IgD-negative memory B cell (primary cell): ENCODE results near the gene RAB7A. TPM values are rescaled to one million over a fixed set of nuclear protein-coding genes. Genes with fewer than 3 reads are reported as not detected.

Experiments
- H3K27ac Mint-ChIP-seq, 3 donors: one replicate each; pipeline ENCODE4 v1.8.0; 2020 to 2022; ENCODE audit warnings: mild to moderate bottlenecking in 3 of 3, mixed read lengths in 3 of 3, moderate library complexity in 1 of 3
- H3K27me3 Mint-ChIP-seq: one replicate; pipeline ENCODE4 v1.8.0; 2021; ENCODE audit warnings: mixed read lengths
- H3K36me3 Mint-ChIP-seq: one replicate; pipeline ENCODE4 v1.8.0; 2020; ENCODE audit warnings: mild to moderate bottlenecking, mixed read lengths
- H3K4me1 Mint-ChIP-seq, 3 donors: one replicate each; pipeline ENCODE4 v1.8.0; 2020 to 2022; ENCODE audit warnings: mixed read lengths in 3 of 3, mild to moderate bottlenecking in 1 of 3
- H3K4me3 Mint-ChIP-seq, 4 donors: one replicate each; pipeline ENCODE4 v1.8.0; 2020 to 2022; ENCODE audit warnings: mild to moderate bottlenecking in 4 of 4, mixed read lengths in 4 of 4, moderate library complexity in 3 of 4
- H3K9me3 Mint-ChIP-seq, 3 donors: one replicate each; pipeline ENCODE4 v1.8.0; 2020 to 2021; ENCODE audit warnings: mixed read lengths in 3 of 3, mild to moderate bottlenecking in 1 of 3
- polyA plus RNA-seq: library from polyadenylated mRNA; unstranded; fragments of 300-500 nt; fragmentation: Illumina TruSeq; gene quantifications from one replicate; pipeline ENCODE4 v1.2.3, GENCODE V29; 2021

RAB7A gene
- polyA plus RNA-seq, 1 donor from 2014 or later, result 162 TPM

DNA sequence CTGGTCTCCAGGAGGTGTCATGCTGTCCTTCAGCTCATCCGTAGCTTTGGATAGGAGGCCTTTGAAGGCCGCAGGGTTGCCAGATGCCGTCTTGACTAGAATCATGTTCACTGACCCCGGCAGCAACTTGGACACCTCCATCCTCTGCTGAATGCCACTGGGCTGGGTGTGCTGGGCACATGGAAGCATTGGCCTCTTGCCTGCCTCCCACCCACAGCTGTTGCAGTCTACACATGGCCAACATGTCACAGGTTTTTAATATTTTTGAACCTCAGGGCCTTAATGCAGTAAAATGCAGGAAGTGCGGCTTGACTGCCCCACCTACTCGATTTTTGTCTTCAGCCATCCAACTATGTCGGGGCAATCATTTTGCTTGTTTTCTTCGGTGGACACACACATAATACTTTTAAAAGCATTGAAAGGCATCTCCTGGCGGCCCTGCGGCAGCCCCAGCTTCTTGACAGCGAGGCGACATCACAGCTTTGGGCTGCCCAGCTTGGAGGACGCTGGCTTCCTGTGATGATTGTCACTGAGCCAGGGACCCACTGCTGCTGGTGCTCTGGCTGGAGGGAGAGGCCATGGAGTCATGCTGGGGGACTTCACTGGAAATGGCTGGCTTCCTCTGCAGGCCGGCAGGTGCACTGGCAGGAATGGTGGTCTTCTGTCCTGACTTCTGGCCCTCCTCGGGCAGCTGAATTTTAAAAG, 121.8 kb downstream of the RAB7A start:
- Mint-ChIP-seq H3K27ac (no peak overlapping the region), H3K4me3 (peak overlapping the region in 2 of 4 donors; percentile 20 to 30), H3K36me3 (no peaks in the 10 kb centered on the region), H3K4me1 (peaks cover 4 to 10% (median 7%) of the 10 kb centered on the region in 3 donors), H3K9me3 (no peaks in the 10 kb centered on the region), H3K27me3 (no peaks in the 10 kb centered on the region)

DNA sequence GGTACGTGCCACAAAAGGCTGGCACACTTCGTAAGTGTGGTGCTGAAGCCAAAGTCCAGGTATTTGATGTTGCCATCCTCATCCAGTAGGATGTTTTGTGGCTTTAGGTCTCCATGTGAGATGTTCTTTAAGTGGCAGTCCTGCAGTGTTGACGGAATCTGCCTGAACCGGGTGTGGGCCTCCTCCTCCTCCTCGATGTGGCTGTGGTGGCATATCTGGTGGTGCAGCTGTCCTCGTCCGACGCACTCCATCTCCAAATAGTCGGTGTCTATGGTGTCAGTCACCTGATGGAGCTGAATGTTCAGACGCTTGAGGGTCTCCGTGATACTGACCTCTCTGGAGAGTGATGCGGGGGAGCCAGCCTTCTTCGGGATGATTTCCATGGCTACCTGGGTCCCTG, 123.0 kb downstream of the RAB7A start:
- peaks cover 4 to 10% (median 7%) of the 10 kb centered on the region in 3 donors for H3K4me1 Mint-ChIP-seq
- no peaks in the 10 kb centered on the region for H3K27me3 Mint-ChIP-seq
- H3K4me3 Mint-ChIP-seq, result no peak overlapping the region
- no peak overlapping the region for H3K27ac Mint-ChIP-seq
- H3K9me3 Mint-ChIP-seq, result peaks cover 0 to 3% (median 0%) of the 10 kb centered on the region in 3 donors
- H3K36me3 Mint-ChIP-seq, result no peaks in the 10 kb centered on the region

DNA sequence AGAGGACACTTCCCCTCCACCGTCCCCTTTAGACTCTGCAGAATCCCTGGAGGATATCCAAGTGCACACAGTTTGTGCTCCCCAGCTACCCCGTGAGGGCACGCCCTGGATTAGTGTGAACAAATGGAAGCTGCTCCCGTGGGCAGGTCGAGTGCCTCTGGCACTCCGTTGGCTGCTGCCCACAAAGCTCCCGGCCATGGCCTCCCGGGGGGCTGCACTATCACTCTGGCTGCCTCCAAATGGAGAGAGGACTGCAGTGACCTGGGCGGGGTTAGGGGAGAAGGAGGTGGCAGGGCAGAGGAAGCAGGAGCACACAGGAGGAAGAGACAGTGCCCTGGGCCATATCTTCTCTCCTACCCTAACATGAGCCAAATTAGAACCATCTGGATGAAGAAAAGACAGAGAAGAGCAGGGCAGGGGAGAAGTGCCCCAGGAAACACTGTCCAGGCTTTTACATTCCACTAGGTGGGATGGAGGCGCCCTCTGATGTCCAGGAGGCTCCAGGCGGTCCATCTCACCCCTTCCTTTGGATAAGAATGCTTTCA, 124.0 kb downstream of the RAB7A start:
- Mint-ChIP-seq H3K27ac (no peak overlapping the region), H3K36me3 (peaks cover 1% of the 10 kb centered on the region), H3K4me3 (no peak overlapping the region), H3K27me3 (no peaks in the 10 kb centered on the region), H3K9me3 (peaks cover 3 to 12% (median 7%) of the 10 kb centered on the region in 3 donors), H3K4me1 (peaks cover 4 to 8% (median 7%) of the 10 kb centered on the region in 3 donors)

GRCh38 chr3:128850544-128850943, 124.6 kb downstream of the RAB7A start:
- no peaks in the 10 kb centered on the region for H3K27me3 Mint-ChIP-seq
- no peak overlapping the region for H3K27ac Mint-ChIP-seq
- H3K36me3 Mint-ChIP-seq, result peaks cover 2% of the 10 kb centered on the region
- H3K9me3 Mint-ChIP-seq, result peaks cover 3 to 18% (median 10%) of the 10 kb centered on the region in 3 donors
- no peak overlapping the region for H3K4me3 Mint-ChIP-seq
- H3K4me1 Mint-ChIP-seq, result peaks cover 0 to 4% (median 3%) of the 10 kb centered on the region in 3 donors

GRCh38 chr3:128851601-128852000, 125.6 kb downstream of the RAB7A start:
- Mint-ChIP-seq H3K27me3 (no peaks in the 10 kb centered on the region), H3K27ac (no peak overlapping the region), H3K4me3 (no peak overlapping the region), H3K36me3 (peaks cover 4% of the 10 kb centered on the region), H3K9me3 (peaks cover 3 to 20% (median 10%) of the 10 kb centered on the region in 3 donors), H3K4me1 (no peaks in the 10 kb centered on the region)

GRCh38 chr3:128853826-128854225, 127.8 kb downstream of the RAB7A start:
- no peaks in the 10 kb centered on the region for H3K4me1 Mint-ChIP-seq
- no peak overlapping the region for H3K27ac Mint-ChIP-seq
- peaks cover 4% of the 10 kb centered on the region for H3K36me3 Mint-ChIP-seq
- H3K4me3 Mint-ChIP-seq, result no peak overlapping the region
- H3K9me3 Mint-ChIP-seq, result peaks cover 3 to 23% (median 14%) of the 10 kb centered on the region in 3 donors
- H3K27me3 Mint-ChIP-seq, result no peaks in the 10 kb centered on the region

DNA sequence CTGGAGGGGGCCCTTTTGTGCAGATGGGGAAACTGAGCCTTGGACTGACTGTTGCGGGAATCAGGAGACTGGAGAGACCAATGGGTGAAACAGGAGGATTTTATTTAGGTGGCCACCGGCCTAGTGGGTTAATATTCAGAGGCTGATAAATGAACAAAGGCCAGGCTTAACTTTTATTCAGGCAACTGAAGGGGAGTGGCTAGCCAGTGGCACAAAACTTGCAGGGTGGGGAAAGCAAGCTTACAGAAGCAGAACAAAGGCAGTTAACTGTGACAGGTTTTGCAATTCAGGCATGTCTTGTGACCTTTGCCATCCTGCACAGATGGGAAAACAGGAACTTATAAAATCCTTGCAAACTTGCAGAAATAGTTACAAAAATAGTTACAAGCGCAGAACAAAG, 128.5 kb downstream of the RAB7A start:
- H3K9me3 Mint-ChIP-seq, result peaks cover 3 to 28% (median 20%) of the 10 kb centered on the region in 3 donors
- no peaks in the 10 kb centered on the region for H3K27me3 Mint-ChIP-seq
- no peak overlapping the region for H3K27ac Mint-ChIP-seq
- H3K4me1 Mint-ChIP-seq, result no peaks in the 10 kb centered on the region
- peaks cover 4% of the 10 kb centered on the region for H3K36me3 Mint-ChIP-seq
- H3K4me3 Mint-ChIP-seq, result no peak overlapping the region

GRCh38 chr3:128855569-128855968, 129.6 kb downstream of the RAB7A start:
- no peaks in the 10 kb centered on the region for H3K4me1 Mint-ChIP-seq
- no peak overlapping the region for H3K4me3 Mint-ChIP-seq
- peaks cover 5 to 32% (median 29%) of the 10 kb centered on the region in 3 donors for H3K9me3 Mint-ChIP-seq
- H3K36me3 Mint-ChIP-seq, result peaks cover 4% of the 10 kb centered on the region
- no peak overlapping the region for H3K27ac Mint-ChIP-seq
- no peaks in the 10 kb centered on the region for H3K27me3 Mint-ChIP-seq

DNA sequence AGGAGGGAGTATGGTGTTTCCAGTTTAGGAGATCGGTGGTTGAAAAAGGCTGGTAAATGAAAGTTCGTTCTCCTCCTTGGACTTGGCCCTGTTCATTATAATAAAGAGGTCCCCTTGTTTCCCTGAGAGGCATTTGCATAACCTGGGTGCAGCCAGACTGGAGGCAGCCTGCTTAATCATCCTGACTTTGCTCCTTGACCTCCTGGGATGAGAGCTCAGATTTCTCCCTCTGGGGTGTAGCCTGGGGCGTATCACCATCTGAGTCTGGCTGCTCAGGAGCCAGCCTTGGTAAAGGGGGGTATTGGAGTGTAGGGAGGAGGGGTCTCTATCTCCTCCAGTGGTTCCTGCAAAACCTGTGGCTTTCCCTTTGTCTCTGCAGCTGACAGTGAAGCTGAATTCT, 132.2 kb downstream of the RAB7A start:
- Mint-ChIP-seq H3K27ac (no peak overlapping the region), H3K4me1 (no peaks in the 10 kb centered on the region), H3K4me3 (no peak overlapping the region), H3K27me3 (no peaks in the 10 kb centered on the region), H3K9me3 (peaks cover 7 to 32% (median 31%) of the 10 kb centered on the region in 3 donors), H3K36me3 (peaks cover 4% of the 10 kb centered on the region)

GRCh38 chr3:128859630-128860029, 133.6 kb downstream of the RAB7A start:
- Mint-ChIP-seq H3K4me1 (no peaks in the 10 kb centered on the region), H3K27ac (peak overlapping the region in 1 of 3 donors; percentile 39), H3K4me3 (no peak overlapping the region), H3K27me3 (no peaks in the 10 kb centered on the region), H3K36me3 (peaks cover 3% of the 10 kb centered on the region), H3K9me3 (peaks cover 4 to 26% (median 22%) of the 10 kb centered on the region in 3 donors)

GRCh38 chr3:128861491-128861890, 135.5 kb downstream of the RAB7A start:
- H3K27me3 Mint-ChIP-seq, result no peaks in the 10 kb centered on the region
- H3K4me3 Mint-ChIP-seq, result no peak overlapping the region
- no peaks in the 10 kb centered on the region for H3K4me1 Mint-ChIP-seq
- H3K27ac Mint-ChIP-seq, result no peak overlapping the region
- H3K36me3 Mint-ChIP-seq, result no peaks in the 10 kb centered on the region
- H3K9me3 Mint-ChIP-seq, result peaks cover 4 to 21% (median 12%) of the 10 kb centered on the region in 3 donors

DNA sequence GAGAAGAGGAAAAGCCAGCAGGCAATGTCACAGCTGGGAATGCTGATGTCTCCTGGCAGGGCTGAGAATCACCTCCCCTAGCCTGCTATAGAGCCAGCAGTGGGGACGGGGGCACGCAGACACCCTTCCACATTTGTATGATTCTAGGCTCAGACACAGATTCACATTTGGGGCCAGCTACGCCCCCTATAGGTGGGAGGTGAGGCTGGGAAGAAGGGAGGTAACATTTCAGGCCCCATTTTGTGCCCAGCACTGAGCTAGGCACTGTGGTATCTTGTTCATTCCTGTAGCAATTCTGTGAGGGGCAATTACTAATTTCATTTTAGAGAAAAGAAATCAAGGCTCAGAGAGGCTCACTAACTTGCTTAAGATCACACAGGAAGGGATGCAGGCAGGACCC, 137.6 kb downstream of the RAB7A start:
- Mint-ChIP-seq H3K27me3 (no peaks in the 10 kb centered on the region), H3K36me3 (no peaks in the 10 kb centered on the region), H3K4me3 (no peak overlapping the region), H3K27ac (peak overlapping the region in 1 of 3 donors; percentile 85), H3K4me1 (no peaks in the 10 kb centered on the region), H3K9me3 (peaks cover 4 to 20% (median 12%) of the 10 kb centered on the region in 3 donors)

Other genes starting within 250 kb of the RAB7A start
- gene GATA2, start 233.0 kb upstream of the RAB7A start, polyA plus RNA-seq, result 0.11 TPM
- gene RPN1, start 75.4 kb upstream of the RAB7A start, polyA plus RNA-seq, result 172 TPM
- gene ACAD9, start 153.4 kb downstream of the RAB7A start, polyA plus RNA-seq, result 14.2 TPM